HG02678 (cell line): ENCODE data around the gene SOD1.
"Not testable (repeated sequence)": the region's sequence is repeated elsewhere in the genome, so short reads cannot be mapped to it uniquely, and the experiment has no call there.

Source experiments
- ATAC-seq: cut with Tn5 transposase; IDR thresholded peaks from one replicate; pipeline ENCODE4 v1.9.1; 2021; ENCODE audit warnings: mild to moderate bottlenecking, moderate library complexity; ENCODE audit not compliant: unreplicated experiment

The SOD1 gene

DNA sequence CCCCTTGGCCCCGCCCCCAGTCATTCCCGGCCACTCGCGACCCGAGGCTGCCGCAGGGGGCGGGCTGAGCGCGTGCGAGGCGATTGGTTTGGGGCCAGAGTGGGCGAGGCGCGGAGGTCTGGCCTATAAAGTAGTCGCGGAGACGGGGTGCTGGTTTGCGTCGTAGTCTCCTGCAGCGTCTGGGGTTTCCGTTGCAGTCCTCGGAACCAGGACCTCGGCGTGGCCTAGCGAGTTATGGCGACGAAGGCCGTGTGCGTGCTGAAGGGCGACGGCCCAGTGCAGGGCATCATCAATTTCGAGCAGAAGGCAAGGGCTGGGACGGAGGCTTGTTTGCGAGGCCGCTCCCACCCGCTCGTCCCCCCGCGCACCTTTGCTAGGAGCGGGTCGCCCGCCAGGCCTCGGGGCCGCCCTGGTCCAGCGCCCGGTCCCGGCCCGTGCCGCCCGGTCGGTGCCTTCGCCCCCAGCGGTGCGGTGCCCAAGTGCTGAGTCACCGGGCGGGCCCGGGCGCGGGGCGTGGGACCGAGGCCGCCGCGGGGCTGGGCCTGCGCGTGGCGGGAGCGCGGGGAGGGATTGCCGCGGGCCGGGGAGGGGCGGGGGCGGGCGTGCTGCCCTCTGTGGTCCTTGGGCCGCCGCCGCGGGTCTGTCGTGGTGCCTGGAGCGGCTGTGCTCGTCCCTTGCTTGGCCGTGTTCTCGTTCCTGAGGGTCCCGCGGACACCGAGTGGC lies at the start of gene SOD1:
Gene SOD1 (plus strand): TSS at position 158 of the 723 bp plus-strand sequence. CDS start 77 bp downstream, at position 235.
- ATAC-seq, result peak; percentile 93

DNA sequence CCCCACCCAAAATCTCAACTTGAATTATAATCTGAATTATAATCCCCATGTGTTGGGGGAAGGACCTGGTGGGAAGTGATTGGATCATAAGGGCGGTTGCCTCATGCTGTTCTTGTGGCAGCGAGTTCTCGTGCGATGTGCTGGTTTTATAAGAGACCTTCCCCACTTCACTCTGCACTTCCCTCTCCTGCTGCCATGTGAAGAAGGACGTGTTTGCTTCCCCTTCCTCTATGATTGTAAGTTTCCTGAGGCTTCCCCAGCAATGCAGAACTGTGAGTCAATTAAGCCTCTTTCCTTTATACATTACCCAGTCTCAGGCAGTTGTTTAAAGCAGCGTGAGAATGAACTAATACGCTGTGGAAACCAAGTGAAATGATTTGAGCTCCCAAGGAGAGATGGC lies 48.0 kb upstream of the SOD1 start:
- ATAC-seq, result no peak

DNA sequence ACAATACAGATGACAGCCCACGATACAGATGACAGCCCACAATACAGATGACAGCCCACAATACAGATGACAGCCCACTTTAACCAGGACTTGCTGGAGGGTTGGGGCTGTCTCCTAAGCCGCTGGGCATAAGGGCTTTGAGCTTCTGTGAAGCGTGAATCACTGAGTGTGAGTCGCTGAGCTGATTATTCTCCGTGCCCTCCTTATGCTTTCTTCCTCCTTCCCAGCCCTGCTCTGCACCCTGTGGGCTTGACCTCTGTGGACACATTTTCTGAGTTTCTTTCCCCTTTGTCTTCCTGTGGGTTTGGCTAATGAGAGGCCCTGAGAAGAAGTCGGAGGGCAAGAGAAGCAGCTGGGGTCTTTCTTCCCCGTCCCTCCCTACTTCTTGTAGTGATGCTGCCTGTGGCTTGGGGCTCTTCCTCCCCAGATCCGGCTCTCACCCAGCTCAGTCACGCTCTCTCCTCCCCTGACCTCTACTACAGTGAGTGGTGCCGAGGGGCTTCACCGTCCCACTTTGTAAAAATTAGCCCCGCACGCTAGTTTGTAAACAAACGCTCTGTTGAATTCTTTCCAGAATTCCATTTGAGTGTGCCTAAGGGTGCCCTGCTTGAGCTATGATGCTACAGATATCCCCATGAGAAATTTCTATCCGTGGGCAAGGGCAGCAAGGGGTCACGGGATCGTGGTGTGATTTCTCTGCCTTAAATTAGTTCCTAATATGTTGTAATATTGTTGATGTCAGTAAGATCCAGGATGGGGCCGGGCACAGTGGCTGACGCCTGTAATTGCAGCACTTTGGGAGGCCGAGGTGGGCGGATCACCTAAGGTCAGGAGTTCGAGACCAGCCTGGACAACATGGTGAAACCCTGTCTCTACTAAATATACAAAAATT lies 46.4 kb upstream of the SOD1 start:
- ATAC-seq, result no peak

DNA sequence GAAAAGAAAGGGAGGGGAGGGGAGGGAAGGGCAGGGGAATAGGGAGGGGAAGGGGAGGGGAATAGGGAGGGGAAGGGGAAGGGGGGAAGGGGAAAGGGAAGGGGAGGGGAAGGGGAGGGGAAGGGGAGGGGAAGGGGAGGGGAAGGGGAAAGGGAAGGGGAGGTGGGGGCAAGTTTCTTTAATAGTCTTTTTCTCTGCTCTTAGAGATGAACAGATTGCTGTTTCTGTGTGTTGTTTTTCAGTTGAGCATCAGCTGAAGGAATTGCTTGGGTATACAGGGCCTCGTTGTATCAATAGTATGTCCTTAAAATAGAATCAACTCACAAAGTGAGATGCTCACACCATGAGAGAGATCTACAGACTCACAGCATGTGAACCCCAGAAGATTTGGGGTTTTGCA lies 44.8 kb upstream of the SOD1 start:
- ATAC-seq, result no peak

DNA sequence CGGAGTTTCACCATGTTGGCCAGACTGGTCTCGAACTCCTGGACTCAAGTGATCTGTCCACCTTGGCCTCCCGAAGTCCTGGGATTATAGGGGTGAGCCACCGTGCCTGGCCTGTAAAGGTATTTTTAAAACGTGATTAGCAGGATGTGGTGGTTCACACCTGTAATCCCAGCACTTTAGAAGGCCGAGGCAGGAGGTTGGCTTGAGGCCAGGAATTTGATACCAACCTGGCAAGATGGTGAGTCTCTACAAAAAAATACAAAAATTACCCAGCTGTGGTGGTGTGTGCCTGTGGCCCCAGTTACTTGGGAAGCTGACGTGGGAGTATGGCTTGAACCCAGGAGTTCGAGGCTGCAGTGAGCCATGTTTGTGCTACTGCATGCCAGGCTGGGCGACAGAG lies 43.3 kb upstream of the SOD1 start:
- no peak for ATAC-seq

DNA sequence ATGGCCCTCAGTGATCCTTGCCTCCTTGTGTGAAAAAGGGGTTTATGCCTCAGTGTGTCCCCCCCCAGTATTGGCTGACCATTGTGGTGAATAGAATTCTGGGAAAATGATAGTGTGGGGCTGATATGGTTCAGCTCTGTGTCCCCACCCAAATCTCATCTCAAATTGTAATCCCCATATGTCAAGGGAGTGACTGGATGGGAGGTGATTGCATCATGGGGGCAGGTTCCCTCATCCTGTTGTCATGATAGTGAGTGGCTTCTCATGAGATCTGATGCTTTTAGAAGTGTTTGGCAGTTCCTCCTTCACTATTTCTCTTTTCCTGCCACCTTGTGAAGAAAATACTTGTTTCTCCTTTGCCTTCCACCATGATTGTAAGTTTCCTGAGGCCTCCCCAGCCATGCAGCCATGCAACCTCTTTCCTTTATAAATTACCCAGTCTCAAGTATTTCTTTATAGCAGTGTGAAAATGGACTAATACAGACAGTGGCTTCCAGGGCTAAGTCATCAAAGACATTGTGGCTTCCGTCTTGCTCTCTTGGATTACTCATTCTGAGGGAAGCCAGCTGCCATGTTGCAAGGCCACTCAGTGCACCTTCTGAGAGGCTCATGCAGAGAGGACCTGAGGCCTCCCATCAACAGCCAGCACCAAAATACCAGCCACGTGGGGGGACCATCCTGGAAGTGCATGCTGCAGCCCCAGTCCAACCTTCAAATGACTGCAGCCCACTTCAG lies 40.6 kb upstream of the SOD1 start:
- no peak for ATAC-seq

DNA sequence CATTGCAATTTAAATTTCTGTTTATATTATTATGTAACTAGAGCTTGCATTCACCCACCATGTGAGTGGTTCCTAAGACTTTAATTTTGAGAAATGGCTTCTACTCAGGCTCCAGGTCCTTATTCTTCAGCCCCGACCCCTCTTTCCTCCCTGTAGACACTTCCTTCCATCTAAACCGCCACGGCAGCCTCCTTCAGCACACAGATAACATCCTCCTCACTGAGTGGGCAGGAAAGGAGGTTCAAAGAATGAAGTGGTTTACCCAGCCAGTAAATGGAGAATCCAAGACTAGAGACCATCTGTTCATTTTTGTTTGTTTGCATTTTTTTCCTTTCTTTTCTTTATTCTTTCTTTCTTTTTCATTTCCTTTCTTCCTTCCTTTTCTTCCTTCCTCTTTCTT lies 37.1 kb upstream of the SOD1 start:
- ATAC-seq, result no peak

DNA sequence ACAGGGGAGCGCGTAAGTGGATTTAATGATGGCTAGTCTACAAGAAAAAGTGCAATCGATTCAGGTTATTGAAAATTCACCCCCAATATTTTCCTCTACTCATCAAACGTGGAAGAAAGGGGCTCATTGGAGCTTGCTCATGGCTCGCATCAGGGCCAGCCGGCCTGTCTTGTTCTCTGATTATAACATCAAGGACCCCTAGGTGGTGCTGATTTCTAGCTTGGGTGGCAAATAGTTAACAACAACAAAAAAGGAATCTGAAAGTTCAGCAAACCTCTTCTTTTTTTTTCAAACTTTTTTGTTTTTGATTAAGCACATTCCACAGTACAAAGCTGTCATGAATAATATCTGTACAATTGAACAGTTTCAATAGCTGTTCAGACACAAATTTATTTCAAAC lies 35.8 kb upstream of the SOD1 start:
- no peak for ATAC-seq

DNA sequence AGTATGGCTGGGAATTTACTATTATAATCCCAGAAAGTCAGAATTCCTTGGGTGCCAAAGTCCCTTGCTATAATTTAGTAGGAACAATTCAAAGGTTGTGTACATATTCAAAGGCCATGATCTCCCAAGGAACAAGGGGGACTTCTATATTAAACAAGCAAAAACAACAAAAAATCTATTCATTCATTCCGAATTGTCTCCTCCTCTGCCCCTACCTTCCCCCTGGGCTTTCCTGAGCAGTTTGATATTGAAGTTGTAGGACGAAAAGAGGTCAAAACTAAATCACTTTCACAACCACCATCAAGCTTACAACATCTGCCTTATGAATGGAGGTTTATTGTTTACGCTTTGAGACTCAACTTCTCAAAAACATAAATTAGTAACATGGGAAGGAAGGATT lies 35.3 kb upstream of the SOD1 start:
- ATAC-seq, result no peak

DNA sequence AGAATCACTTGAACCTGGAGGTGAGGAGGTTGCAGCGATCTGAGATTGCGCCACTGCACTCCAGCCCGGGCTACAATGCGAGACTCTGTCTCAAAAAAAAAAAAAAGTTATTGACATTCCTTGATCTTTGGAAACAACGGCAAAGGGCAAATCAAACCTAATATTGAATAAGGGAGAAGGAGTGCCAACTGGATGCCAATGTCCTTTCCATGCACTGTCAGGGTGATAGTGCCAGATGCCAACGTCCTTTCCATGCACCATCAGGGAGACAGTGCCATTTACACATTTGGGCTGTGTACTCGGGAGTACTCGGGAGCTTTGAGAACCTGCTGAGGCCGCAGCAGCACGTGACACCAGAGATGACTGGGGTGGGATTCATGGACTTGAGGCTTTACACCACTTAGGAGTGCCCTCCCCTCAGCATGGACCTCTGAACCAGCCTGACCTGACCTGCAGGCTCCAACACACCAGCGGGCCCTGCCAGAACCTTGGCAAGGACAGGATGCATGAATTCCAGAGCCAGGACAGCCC lies 34.5 kb upstream of the SOD1 start:
- ATAC-seq, result no peak

DNA sequence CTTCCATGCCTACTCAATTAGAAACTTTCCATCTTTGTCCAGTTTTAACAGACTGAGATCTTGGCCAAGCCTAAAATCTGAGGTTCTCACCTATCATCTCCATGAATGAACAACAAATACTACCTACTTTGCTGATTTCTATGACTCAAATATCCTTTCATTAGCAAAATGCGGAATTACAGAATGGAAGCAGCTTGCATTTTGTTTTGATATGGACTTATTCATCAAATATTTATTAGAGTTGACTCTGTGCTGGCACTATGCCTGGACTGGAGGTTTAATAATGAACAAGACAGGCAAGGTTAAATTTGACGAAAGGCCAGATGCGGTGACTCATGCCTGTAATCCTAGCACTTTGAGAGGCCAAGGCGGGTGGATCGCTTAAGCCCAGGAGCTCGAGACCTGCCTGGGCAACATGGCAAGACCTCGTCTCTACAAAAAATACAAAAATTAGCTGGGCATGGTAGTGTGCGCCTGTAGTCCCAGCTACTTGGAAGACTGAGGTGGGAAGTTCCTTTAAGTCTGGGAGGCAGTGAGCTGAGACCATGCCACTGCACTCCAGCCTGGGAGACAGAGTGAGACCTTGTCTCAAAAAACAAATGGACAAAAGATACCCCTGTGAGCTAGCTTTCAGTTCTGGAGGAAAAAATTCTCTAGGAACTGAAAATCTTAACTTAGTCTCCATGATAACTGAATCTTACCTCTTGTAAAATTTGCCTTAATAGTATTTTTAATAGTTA lies 29.4 kb upstream of the SOD1 start:
- ATAC-seq, result no peak

DNA sequence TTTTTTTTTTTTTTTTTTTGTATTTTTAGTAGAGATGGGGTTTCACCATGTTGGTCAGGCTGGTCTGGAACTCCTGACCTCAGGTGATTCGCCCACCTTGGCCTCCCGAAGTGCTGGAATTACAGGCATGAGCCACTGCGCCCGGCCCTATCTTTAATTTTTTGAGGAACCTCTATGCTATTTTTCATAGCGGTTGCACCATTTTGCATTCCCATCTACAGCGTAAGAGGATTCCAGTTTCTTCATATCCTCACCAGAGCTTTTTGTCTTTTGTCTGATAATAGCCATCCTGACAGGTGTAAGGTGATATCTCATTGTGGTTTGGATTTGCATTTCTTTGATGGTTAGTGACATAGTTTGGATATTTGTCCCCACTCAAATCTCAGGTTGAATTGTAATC lies 27.6 kb upstream of the SOD1 start:
- not testable (repeated sequence) for ATAC-seq

DNA sequence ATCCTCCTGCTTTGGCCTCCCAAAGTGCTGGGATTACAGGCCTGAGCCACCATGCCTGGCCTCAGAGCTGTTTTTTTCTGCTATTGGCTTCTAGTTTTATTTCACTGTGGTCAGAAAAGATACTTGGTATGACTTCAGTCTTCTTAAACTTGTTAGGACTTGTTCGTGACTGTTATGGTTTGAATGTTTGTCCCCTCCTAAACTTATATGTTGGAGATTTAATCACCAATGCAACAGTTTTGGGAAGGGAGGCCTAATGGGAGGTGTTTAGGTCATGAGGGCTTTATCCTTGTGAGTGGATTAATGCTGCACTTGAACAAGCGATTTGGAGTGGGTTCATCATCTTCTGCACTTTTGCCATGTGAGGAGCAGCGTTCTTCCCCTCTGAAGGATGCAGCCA lies 24.5 kb upstream of the SOD1 start:
- no peak for ATAC-seq

DNA sequence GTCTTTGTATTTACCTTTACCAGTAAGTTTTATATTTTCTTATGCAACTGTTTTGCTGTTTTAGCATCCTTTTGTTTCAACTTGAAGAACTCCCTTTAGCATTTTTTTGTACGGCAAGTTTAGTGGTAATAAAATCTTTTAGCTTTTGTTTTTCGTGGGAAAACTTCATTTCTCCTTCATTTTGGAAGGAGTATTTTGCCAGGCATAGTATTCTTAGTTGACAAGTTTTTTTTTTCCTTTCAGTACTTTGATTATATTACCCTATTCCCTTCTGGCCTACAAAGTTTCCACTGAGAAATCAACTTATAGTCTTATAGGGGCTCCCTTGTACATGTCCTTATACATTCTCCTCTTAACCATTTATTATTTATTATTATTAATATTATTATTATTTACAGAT lies 22.6 kb upstream of the SOD1 start:
- no peak for ATAC-seq

DNA sequence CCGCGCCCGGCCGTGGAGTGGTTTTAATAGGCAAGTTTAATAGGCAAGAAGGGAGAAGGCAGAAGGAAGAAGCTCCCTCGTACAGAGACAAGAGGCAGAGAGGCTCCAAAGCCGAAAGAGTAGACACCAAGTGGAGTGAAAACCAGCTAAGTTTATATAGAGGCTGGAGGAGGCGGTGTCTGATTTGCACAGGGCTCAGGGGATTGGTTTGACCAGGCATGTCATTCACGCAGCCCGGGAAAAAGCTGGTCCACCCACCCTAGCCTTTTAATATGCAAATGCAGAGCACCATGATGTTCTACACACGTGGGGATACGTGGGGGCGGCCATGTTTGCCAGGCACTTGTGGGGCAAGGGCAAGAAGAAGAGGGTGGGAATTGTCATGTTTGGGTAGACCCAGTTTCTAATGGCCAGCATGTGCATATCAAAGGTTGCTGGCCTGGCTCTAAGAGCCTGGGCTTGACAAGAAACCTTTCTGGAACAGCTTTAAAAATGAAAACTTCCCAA lies 18.0 kb upstream of the SOD1 start:
- no peak for ATAC-seq

DNA sequence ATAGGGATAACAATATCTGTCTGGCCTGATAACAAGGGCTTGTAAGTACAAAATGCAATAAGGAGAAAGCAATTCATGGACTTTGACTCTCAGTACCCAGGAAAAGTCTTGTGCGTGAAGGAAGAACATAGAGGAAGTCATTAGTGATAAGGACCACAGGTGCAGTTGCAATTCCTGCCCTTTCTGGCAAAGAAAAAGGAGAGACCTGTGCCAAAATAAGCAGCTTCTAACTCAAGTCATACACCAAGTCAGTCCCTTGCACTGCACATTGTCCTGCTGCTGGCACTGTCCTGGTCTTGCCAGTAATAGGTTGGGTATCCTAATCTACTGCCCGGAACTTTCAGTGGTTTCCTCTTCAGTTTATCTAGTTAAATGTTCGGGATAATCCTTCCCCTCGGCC lies 14.8 kb upstream of the SOD1 start:
- ATAC-seq, result no peak

DNA sequence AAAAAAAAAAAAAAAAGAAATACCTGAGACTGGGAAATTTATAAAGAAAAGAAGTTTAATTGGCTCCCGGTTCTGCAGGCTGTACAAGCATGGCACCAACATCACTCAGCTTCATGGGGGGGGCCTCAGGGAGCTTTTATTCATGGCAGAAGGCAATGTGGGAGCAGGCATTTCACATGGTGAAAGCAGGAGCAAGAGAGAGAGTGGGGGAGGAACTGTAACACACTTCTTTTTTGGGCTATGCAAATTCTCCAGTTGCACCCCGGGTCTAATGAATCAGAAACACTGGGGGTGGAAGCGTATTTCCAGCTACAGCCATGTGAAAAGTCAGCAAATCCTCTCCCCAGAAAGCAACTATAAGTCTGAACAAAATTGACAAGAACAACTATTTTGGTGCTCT lies 11.8 kb upstream of the SOD1 start:
- peak; percentile 52 for ATAC-seq

DNA sequence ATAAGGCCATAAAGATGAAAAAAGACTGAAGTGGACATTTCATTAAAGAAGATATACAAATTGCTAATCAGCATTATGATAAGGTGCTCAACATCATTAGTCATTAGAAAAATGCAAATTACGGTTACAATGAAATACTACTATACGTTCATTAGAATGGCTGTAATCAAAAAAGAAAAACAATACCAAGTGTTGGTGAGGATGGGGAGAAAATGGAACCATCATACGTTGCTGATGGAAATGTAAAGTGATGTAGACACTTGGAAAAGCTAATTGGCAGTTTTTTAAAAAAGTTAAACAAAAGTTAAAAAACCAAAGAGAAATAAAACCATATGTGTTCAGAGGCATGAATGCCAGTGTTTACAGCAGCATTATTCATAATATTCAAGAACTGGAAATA lies 8.6 kb upstream of the SOD1 start:
- ATAC-seq, result no peak

DNA sequence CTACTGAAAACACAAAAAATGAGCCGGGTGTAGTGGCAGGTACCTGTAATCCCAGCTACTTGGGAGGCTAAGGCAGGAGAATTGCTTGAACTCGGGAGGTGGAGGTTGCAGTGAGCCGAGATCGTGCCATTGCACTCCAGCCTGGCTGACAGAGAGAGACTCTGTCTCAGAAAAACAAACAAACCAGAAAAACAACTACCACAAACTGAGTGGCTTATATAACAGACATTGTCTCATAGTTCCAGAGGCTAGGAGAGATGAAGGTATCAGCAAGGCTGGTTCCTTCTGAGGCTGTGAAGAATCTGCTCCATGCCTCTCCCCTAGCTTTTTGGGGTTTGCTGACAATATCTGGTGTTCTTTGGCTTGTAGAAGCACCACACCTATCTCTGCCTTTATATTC lies 8.0 kb upstream of the SOD1 start:
- ATAC-seq, result not testable (repeated sequence)

DNA sequence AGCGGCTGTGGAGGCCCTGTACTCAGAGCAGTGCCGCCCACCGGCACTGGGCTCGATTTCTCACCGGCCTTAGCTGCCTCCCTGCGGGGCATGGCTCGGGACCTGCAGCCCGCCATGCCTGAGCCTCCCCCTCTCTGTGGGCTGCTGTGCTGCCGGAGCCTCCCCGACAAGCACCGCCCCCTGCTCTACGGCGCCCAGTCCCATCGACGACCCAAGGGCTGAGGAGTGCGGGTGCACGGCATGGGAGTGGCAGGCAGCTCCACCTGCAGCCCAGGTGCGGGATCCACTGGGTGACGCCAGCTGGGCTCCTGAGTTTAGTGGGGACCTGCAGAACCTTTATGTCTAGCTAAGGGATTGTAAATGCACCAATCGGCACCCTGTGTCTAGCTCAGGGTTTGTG lies 5.2 kb upstream of the SOD1 start:
- no peak for ATAC-seq
